HepG2 (cell line): ENCODE results near the gene AREL1. TPM values are rescaled to one million over a fixed set of nuclear protein-coding genes. Genes with fewer than 3 reads are reported as not detected.

ENCODE experiments used
- ARHGAP35 ChIP-seq: sonication (generic); formaldehyde crosslinking; IDR thresholded peaks from 2 replicates; pipeline ENCODE4 v1.9.0; 2022; ENCODE audit warnings: mild to moderate bottlenecking, inconsistent platforms, moderate library complexity, missing genetic modification reagents, borderline replicate concordance
- DNMT3B ChIP-seq: conservative IDR thresholded peaks from 2 replicates; pipeline ENCODE4 v1.6.1; 2016; ENCODE audit warnings: missing biosample characterization, control low read depth
- FOXK2 ChIP-seq: fragments of 450-650 bp; IDR thresholded peaks from 2 replicates; pipeline ENCODE4 v1.6.1; 2016
- JUNB ChIP-seq: sonication (generic); formaldehyde crosslinking; IDR thresholded peaks from 2 replicates; pipeline ENCODE4 v1.8.0; 2022; ENCODE audit warnings: missing genetic modification reagents, mild to moderate bottlenecking, borderline replicate concordance
- MAZ ChIP-seq, 2 experiments: sonication (generic) in 1 of 2; formaldehyde crosslinking in 1 of 2; IDR thresholded peaks; 2 replicates each; pipeline versions ENCODE4 v1.5.0 to v1.6.1; 2012 to 2020; ENCODE audit warnings: low read depth in 2 of 2, mild to moderate bottlenecking in 2 of 2, borderline replicate concordance in 1 of 2, improper control_type of control experiment in 1 of 2, low read length in 1 of 2, missing genetic modification reagents in 1 of 2, moderate library complexity in 1 of 2
- MEIS2 ChIP-seq: sonication (generic); formaldehyde crosslinking; IDR thresholded peaks from 2 replicates; pipeline ENCODE4 v1.9.0; 2021; ENCODE audit warnings: mild to moderate bottlenecking, missing genetic modification reagents
- NCOA2 ChIP-seq: sonication (generic); formaldehyde crosslinking; IDR thresholded peaks from 2 replicates; pipeline ENCODE4 v1.8.0; 2022; ENCODE audit warnings: inconsistent platforms
- NFKB2 ChIP-seq: sonication (generic); formaldehyde crosslinking; IDR thresholded peaks from 2 replicates; pipeline ENCODE4 v1.4.0; 2020; ENCODE audit warnings: missing genetic modification reagents, borderline replicate concordance
- WIZ ChIP-seq: sonication (generic); formaldehyde crosslinking; IDR thresholded peaks from 2 replicates; pipeline ENCODE4 v1.5.1; 2020; ENCODE audit warnings: mild to moderate bottlenecking, missing genetic modification reagents
- ZFP91 ChIP-seq: sonication (generic); formaldehyde crosslinking; IDR thresholded peaks from 2 replicates; pipeline ENCODE4 v1.9.0; 2022; ENCODE audit warnings: missing genetic modification reagents, mild to moderate bottlenecking, borderline replicate concordance
- ZNF10 ChIP-seq: sonication (generic); formaldehyde crosslinking; IDR thresholded peaks from 2 replicates; pipeline ENCODE4 v1.4.0; 2020; ENCODE audit warnings: mild to moderate bottlenecking, low read depth, missing genetic modification reagents, borderline replicate concordance
- ZNF687 ChIP-seq: sonication (generic); formaldehyde crosslinking; IDR thresholded peaks from 2 replicates; pipeline ENCODE4 v1.5.1; 2020; ENCODE audit warnings: mild to moderate bottlenecking, missing genetic modification reagents, moderate library complexity
- ZNF75D ChIP-seq: sonication (generic); formaldehyde crosslinking; IDR thresholded peaks from 2 replicates; pipeline ENCODE4 v1.8.1; 2023; ENCODE audit warnings: missing genetic modification reagents, mild to moderate bottlenecking, borderline replicate concordance
- ZNF776 ChIP-seq: sonication (generic); formaldehyde crosslinking; IDR thresholded peaks from 2 replicates; pipeline ENCODE4 v1.4.0; 2020; ENCODE audit warnings: mild to moderate bottlenecking, missing genetic modification reagents
- ZNF777 ChIP-seq: sonication (generic); formaldehyde crosslinking; IDR thresholded peaks from 2 replicates; pipeline ENCODE4 v1.4.0; 2020; ENCODE audit warnings: missing genetic modification reagents
- polyA plus RNA-seq, 8 experiments: library from polyadenylated mRNA; depleted of rRNA in 3 of 8; stranded (reverse) in 7 of 8; unstranded in 1 of 8; fragments of >200 nt; fragmentation: Illumina TruSeq in 4 of 8; extraction: Trizol in 4 of 8; gene quantifications; 2 replicates each; pipeline versions ENCODE4 v1.2.1 to v1.2.3, GENCODE V29; 2011 to 2016; ENCODE audit warnings: low read depth in 4 of 8, missing spikeins in 1 of 8, mixed read lengths in 1 of 8; ENCODE audit not compliant: insufficient read depth in 1 of 8
- total RNA-seq, 5 experiments: library from RNA; depleted of rRNA; stranded (reverse); fragments of >200 nt; fragmentation: Illumina TruSeq; extraction: Trizol; gene quantifications; 2 replicates each; pipeline ENCODE4 v1.2.3, GENCODE V29; 2016; ENCODE audit warnings: low read depth in 1 of 5
- TF ChIP-seq, protein P1 (sequence below): sonication (generic); formaldehyde crosslinking; IDR thresholded peaks from 2 replicates; pipeline ENCODE4 v1.4.0; 2020; ENCODE audit warnings: missing genetic modification reagents
- TF ChIP-seq, protein P2 (sequence below): sonication (generic); formaldehyde crosslinking; IDR thresholded peaks from 2 replicates; pipeline ENCODE4 v1.4.0; 2020; ENCODE audit warnings: mild to moderate bottlenecking, missing genetic modification reagents

The AREL1 gene
- total and polyA plus RNA-seq, 2 of the 13 experiments (the other 11 are each of a cell fraction or from before 2014, with no cell fraction given), result 21.3 to 25.4 TPM

- TF ChIP-seq, protein P1, sequence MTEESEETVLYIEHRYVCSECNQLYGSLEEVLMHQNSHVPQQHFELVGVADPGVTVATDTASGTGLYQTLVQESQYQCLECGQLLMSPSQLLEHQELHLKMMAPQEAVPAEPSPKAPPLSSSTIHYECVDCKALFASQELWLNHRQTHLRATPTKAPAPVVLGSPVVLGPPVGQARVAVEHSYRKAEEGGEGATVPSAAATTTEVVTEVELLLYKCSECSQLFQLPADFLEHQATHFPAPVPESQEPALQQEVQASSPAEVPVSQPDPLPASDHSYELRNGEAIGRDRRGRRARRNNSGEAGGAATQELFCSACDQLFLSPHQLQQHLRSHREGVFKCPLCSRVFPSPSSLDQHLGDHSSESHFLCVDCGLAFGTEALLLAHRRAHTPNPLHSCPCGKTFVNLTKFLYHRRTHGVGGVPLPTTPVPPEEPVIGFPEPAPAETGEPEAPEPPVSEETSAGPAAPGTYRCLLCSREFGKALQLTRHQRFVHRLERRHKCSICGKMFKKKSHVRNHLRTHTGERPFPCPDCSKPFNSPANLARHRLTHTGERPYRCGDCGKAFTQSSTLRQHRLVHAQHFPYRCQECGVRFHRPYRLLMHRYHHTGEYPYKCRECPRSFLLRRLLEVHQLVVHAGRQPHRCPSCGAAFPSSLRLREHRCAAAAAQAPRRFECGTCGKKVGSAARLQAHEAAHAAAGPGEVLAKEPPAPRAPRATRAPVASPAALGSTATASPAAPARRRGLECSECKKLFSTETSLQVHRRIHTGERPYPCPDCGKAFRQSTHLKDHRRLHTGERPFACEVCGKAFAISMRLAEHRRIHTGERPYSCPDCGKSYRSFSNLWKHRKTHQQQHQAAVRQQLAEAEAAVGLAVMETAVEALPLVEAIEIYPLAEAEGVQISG (CRISPR knock-in tag), result peak; percentile 71
- no peak for TF ChIP-seq FOXK2
- TF ChIP-seq ZNF10 (CRISPR knock-in tag), result no peak
- no peak for TF ChIP-seq ZNF75D (CRISPR knock-in tag)
- TF ChIP-seq, protein P2, sequence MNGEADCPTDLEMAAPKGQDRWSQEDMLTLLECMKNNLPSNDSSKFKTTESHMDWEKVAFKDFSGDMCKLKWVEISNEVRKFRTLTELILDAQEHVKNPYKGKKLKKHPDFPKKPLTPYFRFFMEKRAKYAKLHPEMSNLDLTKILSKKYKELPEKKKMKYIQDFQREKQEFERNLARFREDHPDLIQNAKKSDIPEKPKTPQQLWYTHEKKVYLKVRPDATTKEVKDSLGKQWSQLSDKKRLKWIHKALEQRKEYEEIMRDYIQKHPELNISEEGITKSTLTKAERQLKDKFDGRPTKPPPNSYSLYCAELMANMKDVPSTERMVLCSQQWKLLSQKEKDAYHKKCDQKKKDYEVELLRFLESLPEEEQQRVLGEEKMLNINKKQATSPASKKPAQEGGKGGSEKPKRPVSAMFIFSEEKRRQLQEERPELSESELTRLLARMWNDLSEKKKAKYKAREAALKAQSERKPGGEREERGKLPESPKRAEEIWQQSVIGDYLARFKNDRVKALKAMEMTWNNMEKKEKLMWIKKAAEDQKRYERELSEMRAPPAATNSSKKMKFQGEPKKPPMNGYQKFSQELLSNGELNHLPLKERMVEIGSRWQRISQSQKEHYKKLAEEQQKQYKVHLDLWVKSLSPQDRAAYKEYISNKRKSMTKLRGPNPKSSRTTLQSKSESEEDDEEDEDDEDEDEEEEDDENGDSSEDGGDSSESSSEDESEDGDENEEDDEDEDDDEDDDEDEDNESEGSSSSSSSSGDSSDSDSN, result peak; percentile 15; the same call in 1 of the 2 replicates
- 0 out of 2 replicates have a peak, but pooled peaks have one; percentile 18 for TF ChIP-seq ZNF776 (CRISPR knock-in tag)
- peak; percentile 92 for TF ChIP-seq ZNF777 (CRISPR knock-in tag)
- no peak for TF ChIP-seq DNMT3B
- TF ChIP-seq MAZ (IDR thresholded peaks at IDR 0.05; ENCODE audit: borderline replicate concordance, low read depth, low read length), result peak; percentile 94
- TF ChIP-seq MAZ (CRISPR knock-in tag; IDR thresholded peaks at IDR 0.05; ENCODE audit: low read depth), result no peak
- TF ChIP-seq ZNF687 (CRISPR knock-in tag), result peak; percentile 63; the same call in 1 of the 2 replicates
- peak; percentile 49; the same call in 1 of the 2 replicates for TF ChIP-seq ZFP91 (CRISPR knock-in tag)
- no peak for TF ChIP-seq NCOA2 (CRISPR knock-in tag)
- TF ChIP-seq WIZ, result no peak
- TF ChIP-seq MEIS2 (CRISPR knock-in tag), result 0 out of 2 replicates have a peak, but pooled peaks have one; percentile 30
- TF ChIP-seq JUNB, result no peak
- no peak; the same call in 1 of the 2 replicates for TF ChIP-seq NFKB2 (CRISPR knock-in tag)
- no peak for TF ChIP-seq ARHGAP35 (CRISPR knock-in tag)
Observed at GRCh38 chr14:74612350-74613021, 100.4 kb downstream of the AREL1 start (continued).
